ENCODE results near the gene COPS2.

COPS2 gene

GRCh38 chr15:49155834-49156627 is 632 bp upstream of the COPS2 start:
- DNase-seq (ENCODE audit: low read depth in 2 of 2), result no peak

- DNase-seq (ENCODE audit: low read depth in 2 of 2), result no peak
Observed at GRCh38 chr15:49154799-49155109, 645 bp downstream of the COPS2 start.

DNA sequence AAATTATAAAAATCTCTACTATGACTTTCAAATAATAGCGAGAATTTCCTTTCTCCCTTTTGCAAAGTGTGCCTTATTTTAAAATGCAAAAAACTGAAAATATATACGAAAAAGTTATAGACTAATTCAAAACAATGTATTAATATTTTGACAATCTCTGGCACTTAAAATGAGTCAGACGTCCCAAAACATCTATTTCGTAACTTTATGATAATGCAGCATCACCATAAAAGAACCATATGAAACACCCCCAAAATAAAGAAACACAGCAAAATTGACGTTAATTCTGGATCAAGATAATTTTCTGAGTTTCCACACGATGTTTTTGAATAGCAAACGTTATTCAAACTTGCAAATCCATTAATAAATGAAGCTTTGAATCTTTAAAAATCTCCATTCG is 1.0 kb downstream of the COPS2 start:
- no peak for DNase-seq (ENCODE audit: low read depth in 2 of 2)

- DNase-seq (ENCODE audit: low read depth in 2 of 2), result no peak
Observed at GRCh38 chr15:49152552-49153312, 2.7 kb downstream of the COPS2 start.

DNA sequence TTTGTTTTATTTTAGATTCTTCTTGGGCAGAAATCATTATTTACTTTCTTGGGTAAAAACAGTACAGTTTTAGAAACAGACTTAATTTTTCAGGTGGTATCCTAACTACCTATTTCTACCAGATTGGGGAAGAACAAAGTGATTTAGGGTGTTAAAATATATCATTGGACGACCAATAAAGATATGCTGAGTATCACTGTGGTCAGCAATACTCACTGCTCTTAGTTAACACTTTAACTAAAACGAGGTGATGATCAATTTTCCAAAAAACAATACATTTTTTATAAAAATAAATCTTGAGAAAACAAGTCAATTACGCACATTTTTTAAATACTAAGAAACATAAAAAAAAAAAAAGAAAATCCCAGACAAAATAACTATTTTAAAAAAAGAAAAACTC is 3.6 kb downstream of the COPS2 start:
- DNase-seq (ENCODE audit: low read depth in 2 of 2), result no peak

GRCh38 chr15:49148727-49149126 is 6.7 kb downstream of the COPS2 start:
- no peak for DNase-seq (ENCODE audit: low read depth in 2 of 2)

DNA sequence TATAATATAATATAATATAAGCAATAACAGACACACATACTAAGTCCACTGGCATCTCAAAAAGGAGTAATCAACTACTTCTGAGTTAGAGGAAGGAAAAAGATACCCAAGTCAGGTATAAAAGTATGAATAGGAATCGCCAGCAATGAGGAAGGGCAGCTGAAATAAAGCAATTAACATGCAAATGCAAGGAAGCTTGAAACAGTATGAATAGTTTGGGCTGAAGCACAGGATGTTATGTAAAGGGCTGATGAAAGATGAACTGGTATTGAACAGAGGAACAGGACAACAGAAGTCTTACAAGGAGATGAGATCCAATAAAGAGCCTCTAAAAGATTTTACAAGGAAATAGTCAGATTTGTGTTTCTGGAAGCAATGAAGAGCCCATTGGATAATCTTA is 7.1 kb downstream of the COPS2 start:
- no peak for DNase-seq (ENCODE audit: low read depth in 2 of 2)

DNA sequence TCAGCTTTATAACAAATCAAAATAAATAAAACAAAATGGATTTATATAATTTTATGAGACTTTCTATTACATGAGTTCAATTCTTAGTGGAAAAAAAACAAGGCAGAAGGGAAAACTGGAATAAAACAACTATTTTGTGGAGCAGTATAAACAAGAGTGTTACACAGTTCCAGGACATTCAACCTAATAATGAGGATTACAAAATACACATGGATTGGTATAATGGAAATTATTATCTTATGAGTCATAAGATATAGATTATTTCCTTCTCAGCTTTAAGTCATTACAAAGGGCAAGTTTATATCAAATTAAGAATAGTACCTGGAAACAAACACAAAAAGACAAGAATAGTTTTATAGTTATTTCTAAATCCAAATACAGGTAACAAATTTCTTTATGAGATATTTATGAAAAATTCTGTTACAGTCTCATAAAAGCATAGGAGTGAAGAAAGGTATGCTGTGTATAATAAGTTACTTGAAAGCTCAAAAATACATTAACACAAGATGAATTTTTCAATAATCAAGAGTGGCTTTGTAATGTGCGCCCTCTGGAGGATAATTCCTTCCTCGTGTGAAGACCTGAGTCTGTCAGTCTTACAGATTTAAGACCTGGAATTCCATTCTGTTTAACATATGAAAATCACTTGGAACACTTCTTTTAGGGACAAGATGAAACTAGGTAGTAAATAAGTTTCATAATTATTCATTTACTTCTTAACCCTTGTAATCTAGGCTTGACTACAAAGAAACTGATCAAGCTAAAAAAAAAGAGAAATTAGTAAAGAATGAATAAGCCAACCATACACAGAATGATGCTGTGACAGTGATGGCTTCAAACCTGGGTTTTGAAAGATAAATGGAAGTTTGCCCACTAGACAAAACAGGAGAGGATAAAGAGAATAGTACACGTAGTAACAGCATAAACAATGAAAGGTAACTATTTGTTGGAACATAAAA is 9.5 kb downstream of the COPS2 start:
- no peak for DNase-seq (ENCODE audit: low read depth in 2 of 2)

GRCh38 chr15:49137861-49138260 is 17.5 kb downstream of the COPS2 start:
- DNase-seq (ENCODE audit: low read depth in 2 of 2), result no peak

GRCh38 chr15:49135911-49136310 is 19.5 kb downstream of the COPS2 start:
- DNase-seq (ENCODE audit: low read depth in 2 of 2), result no peak

DNA sequence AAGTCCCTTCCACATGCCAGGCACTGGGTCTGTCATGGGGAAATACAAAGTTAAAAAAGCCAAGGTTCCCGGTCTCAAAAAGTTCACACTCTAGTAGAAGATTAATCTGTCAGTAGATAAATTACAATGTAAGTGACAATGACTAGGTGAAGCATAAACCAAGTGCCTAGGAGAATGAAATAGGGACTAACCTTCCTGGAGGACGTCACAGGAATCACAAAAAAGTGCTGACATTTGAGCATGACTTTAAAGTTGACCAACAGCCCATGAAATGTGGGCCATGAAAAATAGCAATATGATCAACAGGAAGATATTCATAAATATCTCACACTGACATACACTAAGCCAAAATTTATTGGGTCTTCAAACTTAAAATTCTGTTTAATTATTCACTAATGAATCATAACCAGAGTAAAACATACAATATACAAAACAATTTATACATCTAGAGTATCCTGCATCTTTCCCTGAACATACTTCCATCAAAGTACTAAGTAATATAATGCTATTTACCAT is 20.0 kb downstream of the COPS2 start:
- DNase-seq (ENCODE audit: low read depth in 2 of 2), result no peak

DNA sequence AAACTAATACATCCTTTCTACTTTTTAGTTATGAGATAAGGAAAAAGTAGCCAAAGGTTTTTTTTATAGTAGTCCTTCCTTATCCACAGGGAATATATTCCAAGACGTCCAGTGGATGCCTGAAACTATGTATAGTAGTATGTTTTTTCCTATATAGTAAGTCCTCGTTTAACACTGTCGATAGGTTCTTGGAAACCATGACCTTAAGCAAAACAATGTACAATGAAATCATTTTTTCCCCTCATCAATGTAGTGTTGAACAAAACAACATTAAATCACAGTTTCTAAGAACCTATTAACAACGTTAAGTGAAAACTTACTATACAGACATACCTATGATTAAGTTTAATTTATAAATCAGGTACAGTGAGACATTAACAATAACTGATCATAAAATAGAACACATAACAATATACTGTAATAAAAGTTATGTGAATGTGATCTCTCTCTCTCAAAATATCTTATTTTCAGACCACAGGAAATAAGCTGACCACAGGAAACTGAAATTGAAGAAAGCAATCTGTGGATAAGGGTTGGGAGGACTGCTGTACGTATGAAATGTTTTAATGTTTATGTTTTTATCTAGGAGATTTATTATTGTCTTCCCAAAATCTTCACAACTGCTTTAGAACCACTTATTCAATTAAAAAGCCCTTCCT is 20.6 kb downstream of the COPS2 start:
- no peak for DNase-seq (ENCODE audit: low read depth in 2 of 2)

DNA sequence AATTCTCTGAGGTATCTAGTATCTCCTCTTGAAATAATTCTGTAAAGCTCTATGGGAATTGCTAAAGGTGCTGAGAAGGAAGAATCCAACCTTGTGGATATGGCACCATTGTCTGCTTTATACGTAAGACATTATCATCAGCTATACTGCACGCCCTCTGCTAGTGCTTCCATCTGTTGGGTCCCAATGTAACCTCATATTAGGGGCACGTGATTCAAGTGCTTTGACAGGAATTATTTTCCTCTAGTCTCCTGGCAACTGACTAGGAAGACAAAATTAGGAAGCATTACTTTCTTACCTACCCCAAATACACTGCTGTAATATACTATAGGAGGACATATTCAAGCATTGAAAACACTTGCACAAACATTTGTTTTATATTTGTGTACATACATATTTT is 24.0 kb downstream of the COPS2 start:
- DNase-seq (ENCODE audit: low read depth in 2 of 2), result no peak

DNA sequence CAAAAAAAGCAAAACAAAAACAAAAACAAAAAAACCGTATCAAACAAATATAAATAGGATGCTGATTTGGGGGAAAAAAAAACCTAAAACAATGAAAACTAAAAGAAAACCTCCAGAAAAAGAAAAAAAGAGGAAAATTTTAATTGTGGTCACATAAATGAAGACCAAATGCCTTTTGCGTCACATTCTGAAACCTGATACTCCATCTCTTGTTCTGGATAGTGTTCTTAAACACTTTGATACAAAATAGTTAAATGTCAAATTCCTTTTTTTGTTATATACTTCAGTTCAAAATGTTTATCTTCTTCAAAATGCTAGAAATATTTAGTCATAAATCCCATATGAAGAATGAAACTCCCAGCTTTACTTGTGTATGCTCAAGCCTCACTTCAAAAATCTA is 31.0 kb downstream of the COPS2 start:
- DNase-seq (ENCODE audit: low read depth in 2 of 2), result no peak

DNA sequence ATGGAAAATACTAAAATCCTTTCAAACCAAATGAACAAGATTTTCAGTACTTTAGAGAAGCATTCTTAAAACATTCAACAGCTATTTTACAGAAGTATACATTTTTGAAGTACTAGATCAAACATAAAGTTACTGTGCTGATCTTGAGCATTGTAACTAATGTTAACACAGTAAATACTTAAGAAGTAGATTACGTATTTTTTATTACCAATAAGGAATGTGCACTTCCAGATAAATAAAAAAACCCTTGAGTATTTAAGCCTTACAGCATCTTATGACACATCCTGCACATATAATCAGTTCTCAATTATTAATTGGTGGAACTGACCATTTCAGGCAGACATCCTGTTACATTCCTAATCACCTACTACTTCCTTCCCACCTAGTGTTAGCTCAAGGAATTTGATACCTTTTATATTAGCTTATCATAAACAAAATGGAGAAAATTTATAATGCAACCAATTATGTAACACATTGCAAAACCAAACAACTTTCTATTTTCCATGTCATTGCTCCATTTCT is 32.8 kb downstream of the COPS2 start:
- DNase-seq (ENCODE audit: low read depth in 2 of 2), result no peak

GRCh38 chr15:49121901-49122300 is 33.5 kb downstream of the COPS2 start:
- no peak for DNase-seq (ENCODE audit: low read depth in 2 of 2)

GRCh38 chr15:49120832-49121231 is 34.6 kb downstream of the COPS2 start:
- DNase-seq (ENCODE audit: low read depth in 2 of 2), result no peak

DNA sequence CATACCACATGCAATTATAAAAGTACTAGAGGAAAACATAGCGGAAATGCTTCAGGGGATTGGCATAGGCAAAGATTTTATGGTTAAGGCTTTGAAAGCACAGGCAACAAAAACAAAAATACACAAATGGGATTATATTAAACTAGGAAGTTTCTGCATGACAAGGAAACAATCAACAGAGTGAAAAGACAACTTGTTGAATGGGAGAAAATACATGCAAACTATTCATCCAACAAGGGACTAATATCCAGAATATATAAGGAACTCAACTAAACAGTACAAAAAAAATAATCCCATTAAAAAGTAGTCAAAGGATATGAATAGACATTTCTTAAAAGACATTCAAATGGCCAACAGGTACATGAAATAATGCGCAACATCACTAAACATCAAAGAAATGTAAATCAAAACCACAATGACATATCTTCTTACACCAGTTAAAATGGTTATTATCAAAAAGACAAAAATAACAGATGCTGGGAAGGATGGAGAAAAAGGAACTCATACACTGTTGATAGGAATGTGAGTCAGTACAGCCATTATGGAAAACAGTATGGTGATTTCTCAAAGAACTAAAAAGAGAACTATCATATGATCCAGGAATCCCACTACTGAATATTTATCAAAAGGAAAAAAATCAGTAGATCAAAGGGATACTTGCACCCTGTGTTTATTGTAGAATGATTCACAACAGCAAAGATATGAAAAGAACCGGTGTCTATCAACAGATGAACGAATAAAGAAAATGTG is 39.1 kb downstream of the COPS2 start:
- no peak for DNase-seq (ENCODE audit: low read depth in 2 of 2)

- no peak for DNase-seq (ENCODE audit: low read depth in 2 of 2)
Observed at GRCh38 chr15:49115062-49115461, 40.3 kb downstream of the COPS2 start.

DNA sequence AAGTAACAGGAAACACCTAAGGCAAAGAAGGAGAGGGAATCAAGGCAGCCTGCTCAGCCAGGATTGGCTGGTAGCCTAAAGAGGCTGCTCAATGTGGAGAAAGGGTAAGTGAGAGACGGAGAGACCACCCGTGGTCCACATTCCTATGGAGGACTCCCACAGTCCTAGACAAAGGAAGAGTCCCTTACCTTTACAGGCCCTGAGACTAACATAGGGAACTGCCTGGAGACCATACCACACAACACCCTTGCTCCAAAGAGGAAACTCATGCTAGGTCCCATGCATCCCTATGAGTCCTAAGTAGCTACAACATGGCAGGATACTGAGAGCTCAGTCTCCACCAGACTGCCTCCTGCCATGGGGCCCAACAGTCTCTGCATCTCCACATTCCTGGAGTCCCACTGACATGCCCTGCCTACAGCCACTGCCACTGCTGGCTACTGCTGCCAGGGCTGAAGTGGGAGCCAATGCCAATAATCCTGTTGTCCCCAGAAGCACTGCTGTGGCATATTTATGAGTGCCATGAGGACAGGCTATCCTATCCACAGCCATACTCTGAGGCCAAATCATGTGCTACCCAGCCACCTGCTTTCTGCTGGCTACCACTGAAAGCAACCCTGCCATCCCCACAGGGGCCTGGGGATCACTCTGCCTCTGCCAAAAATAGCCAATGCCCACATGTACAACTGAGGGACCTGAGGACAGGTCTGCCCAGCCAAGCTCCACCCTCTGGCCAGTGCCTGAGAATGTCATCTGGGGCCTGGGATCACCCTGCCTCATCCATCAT is 45.0 kb downstream of the COPS2 start:
- no peak for DNase-seq (ENCODE audit: low read depth in 2 of 2)

Data from activated CD4-positive, alpha-beta T cell treated with anti-CD3 and anti-CD28 coated beads for 24 hours (primary cell).